Brain microvascular endothelial cell (primary cell): ENCODE data around the gene L2HGDH.

Experiments
- DNase-seq: peaks from one replicate; pipeline ENCODE4 v3.0.0-alpha.2; 2020
- H3K27ac ChIP-seq: fragments of 250-450 bp; sonication (Bioruptor Pico); 2 replicates; pipeline ENCODE4 v1.5.1; 2020; ENCODE audit warnings: mild to moderate bottlenecking, moderate library complexity
- H3K27me3 ChIP-seq: fragments of 250-450 bp; sonication (Bioruptor Pico); replicated peaks from 2 replicates; pipeline ENCODE4 v1.5.1; 2020; ENCODE audit warnings: mild to moderate bottlenecking
- H3K36me3 ChIP-seq: fragments of 250-450 bp; sonication (Bioruptor Pico); replicated peaks from 2 replicates; pipeline ENCODE4 v1.5.1; 2020; ENCODE audit warnings: mild to moderate bottlenecking
- H3K4me3 ChIP-seq: 2 replicates; pipeline ENCODE4 v1.5.1; 2011; ENCODE audit warnings: low read depth, mild to moderate bottlenecking, control low read depth, low read length, moderate library complexity
- in situ Hi-C: cut with HindIII; loops from 2 replicates; pipeline ENCODE4 v1.10.0; 2017; ENCODE audit warnings: low sequenced_read_pairs, low pct_ligation_motif_present
- TF ChIP-seq, protein P1 (sequence below): IDR thresholded peaks from 2 replicates; pipeline ENCODE4 v1.5.1; 2011; ENCODE audit warnings: low read depth, mild to moderate bottlenecking, moderate library complexity, low read length, control low read depth, inconsistent platforms; ENCODE audit errors: missing control alignments

L2HGDH gene

DNA sequence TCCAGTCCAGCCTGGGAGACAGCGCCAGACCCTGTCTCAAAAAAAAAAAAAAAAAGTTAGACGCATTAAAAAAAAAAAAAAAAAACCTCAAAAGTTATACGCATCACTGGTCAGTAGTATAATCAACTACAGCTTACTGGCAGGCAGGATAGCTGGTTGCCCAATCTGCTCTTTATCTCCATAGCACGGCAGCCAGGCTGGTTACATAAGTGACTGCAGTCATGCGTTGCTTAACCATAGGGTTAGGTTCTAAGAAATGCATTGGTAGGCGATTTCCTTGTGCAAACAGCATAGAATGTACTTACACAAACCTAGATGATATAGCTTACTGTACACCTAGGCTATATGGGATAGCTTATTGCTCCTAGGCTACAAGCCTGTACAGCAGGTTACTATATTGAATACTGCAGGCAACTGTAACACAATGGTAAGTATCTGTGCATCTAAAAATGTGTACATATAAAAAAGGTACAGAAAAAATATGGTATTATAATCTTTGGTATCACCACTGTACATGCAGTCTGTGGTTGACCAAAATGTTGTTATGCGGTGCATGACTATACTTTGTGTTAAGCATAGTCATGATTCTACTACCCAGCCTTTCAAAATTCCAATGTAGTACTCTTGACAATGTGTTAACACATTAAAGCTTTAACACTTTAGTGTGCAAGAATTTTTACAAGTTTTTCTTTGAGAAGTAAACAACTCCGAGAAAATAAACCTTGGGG, 8.1 kb downstream of the L2HGDH start:
- no peak overlapping the region for H3K27ac ChIP-seq
- no peaks in the 10 kb centered on the region for H3K27me3 ChIP-seq
- in situ Hi-C loops = no loop called here
- DNase-seq = no peak
- TF ChIP-seq, protein P1, sequence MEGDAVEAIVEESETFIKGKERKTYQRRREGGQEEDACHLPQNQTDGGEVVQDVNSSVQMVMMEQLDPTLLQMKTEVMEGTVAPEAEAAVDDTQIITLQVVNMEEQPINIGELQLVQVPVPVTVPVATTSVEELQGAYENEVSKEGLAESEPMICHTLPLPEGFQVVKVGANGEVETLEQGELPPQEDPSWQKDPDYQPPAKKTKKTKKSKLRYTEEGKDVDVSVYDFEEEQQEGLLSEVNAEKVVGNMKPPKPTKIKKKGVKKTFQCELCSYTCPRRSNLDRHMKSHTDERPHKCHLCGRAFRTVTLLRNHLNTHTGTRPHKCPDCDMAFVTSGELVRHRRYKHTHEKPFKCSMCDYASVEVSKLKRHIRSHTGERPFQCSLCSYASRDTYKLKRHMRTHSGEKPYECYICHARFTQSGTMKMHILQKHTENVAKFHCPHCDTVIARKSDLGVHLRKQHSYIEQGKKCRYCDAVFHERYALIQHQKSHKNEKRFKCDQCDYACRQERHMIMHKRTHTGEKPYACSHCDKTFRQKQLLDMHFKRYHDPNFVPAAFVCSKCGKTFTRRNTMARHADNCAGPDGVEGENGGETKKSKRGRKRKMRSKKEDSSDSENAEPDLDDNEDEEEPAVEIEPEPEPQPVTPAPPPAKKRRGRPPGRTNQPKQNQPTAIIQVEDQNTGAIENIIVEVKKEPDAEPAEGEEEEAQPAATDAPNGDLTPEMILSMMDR = no peak
- H3K4me3 ChIP-seq = no peak overlapping the region
- H3K36me3 ChIP-seq = no peaks in the 10 kb centered on the region

DNA sequence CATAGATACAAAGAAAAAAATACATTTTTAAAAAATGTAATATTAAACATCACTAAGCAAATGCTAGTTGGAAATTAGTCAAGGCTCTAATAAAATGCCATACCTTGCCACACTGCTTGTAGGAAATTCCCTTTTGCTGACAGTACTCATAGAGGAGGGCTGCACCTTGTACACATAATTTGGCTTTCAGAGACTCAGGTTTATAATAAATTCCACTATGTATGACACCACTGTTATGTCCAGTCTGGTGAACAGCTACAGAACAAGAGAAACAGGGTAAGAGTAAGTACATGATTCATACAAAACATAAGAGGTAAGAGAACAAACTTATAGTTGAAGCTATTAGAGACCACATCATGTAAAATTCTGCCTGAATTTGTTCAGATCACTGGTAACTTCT, 10.1 kb downstream of the L2HGDH start:
- Histone ChIP-seq H3K27ac (no peak overlapping the region), H3K36me3 (no peaks in the 10 kb centered on the region), H3K27me3 (no peaks in the 10 kb centered on the region), H3K4me3 (no peak overlapping the region)
- in situ Hi-C loops = no loop called here
- TF ChIP-seq, protein P1 = no peak
- no peak for DNase-seq

DNA sequence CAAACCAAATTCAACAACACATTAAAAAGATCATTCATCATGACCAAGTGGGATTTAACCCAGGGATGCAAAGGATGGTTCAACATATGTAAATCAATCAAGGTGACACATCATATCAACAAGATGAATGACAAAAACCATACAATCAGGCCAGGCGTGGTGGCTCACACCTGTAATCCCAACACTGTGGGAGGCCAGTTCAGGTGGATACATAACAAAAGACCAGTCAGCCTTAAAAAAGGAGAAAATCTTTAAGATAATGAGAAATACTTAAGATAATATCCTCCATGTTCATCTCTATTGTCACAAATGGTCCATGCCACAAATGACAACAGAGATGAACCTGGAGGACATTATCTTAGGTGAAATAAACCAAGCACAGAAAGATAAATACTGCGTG, 12.4 kb downstream of the L2HGDH start:
- no peak overlapping the region for H3K27ac ChIP-seq
- H3K4me3 ChIP-seq = no peak overlapping the region
- no peaks in the 10 kb centered on the region for H3K36me3 ChIP-seq
- in situ Hi-C loops = no loop called here
- TF ChIP-seq, protein P1 = no peak
- DNase-seq = no peak
- no peaks in the 10 kb centered on the region for H3K27me3 ChIP-seq

DNA sequence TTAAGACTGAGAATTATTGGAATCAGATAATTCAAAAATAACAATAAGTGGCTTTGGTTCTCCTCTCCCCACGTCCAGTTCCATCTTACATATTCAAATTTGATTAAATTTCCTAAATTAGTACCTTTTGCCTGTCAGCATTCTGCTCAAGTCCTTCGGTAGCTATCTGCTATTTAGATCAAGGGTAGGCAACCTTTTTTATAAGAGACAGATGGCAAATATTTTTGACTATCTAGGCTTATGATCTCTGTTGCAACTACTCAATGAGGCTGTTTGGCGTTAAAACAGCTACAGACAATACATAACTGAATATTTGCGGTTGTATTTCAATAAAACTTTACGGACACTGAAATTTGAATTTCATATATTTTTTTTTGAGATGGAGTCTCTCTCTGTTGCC, 21.7 kb downstream of the L2HGDH start:
- in situ Hi-C loops = no loop called here
- Histone ChIP-seq H3K36me3 (no peaks in the 10 kb centered on the region), H3K27me3 (no peaks in the 10 kb centered on the region), H3K27ac (no peak overlapping the region), H3K4me3 (no peak overlapping the region)
- TF ChIP-seq, protein P1 = no peak
- no peak for DNase-seq

DNA sequence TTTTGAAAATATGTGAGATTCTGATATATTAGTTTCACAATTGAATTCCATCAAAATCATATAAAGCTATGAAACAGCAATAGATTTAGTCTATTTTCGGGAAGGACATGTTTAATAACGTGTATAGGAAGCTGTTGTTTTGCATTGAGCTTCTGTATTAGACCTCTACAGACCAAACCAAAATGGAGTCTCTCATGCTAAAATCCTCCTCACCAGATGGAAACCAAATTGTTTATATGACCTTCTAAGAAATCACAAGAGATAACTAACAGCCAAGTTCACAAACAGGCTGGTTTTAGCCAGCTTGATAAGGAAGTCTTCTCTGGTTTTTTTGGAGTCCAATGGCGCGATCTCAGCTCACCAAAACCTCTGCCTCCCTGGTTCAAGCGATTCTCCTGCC, 23.9 kb downstream of the L2HGDH start:
- no peak for DNase-seq
- TF ChIP-seq, protein P1 = no peak
- in situ Hi-C loops = no loop called here
- Histone ChIP-seq H3K27ac (no peak overlapping the region), H3K36me3 (no peaks in the 10 kb centered on the region), H3K27me3 (no peaks in the 10 kb centered on the region), H3K4me3 (no peak overlapping the region)

DNA sequence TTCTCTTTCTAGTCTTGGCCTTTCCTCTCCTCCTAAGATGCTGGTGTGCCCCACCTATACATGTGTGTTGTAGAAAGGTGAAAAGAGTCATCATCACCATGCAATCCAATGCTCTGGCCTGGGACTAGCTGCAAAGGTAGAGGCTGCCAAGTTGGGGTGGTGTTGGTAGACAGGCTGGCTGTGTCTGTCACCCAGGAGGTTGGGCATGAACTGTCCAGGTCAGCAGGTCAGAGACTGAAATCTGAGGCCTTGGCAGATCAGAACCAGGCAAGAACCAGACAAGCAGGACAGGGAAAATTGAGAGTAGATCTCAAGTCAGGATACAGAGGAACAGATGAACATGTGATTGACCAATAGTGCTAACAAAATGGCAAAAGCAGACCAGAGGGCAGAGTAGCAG, 26.2 kb downstream of the L2HGDH start:
- H3K36me3 ChIP-seq = no peaks in the 10 kb centered on the region
- DNase-seq = no peak
- TF ChIP-seq, protein P1 = no peak
- in situ Hi-C loops = no loop called here
- H3K27me3 ChIP-seq = no peaks in the 10 kb centered on the region
- no peak overlapping the region for H3K27ac ChIP-seq
- H3K4me3 ChIP-seq = no peak overlapping the region
